Neuronal stem cell (in vitro differentiated cells): ENCODE data around the gene CABLES2.

Source experiments
- DNase-seq: peaks from one replicate; pipeline ENCODE4 v3.0.0-alpha.2; 2013; ENCODE audit warnings: low spot score
- H2AFZ ChIP-seq: one replicate; pipeline ENCODE4 v1.6.1; 2013; ENCODE audit warnings: mild to moderate bottlenecking, low read length, inconsistent platforms
- H2AK5ac ChIP-seq: 2 replicates; pipeline ENCODE4 v1.6.1; 2013; ENCODE audit warnings: low read depth, mild to moderate bottlenecking, inconsistent platforms, low read length, moderate library complexity, mixed read lengths
- H2BK120ac ChIP-seq: 2 replicates; pipeline ENCODE4 v1.6.1; 2013; ENCODE audit warnings: low read depth, mild to moderate bottlenecking, inconsistent platforms, low read length, moderate library complexity, mixed read lengths
- H2BK12ac ChIP-seq: one replicate; pipeline ENCODE4 v1.6.1; 2013; ENCODE audit warnings: low read length, inconsistent platforms
- H2BK15ac ChIP-seq: 2 replicates; pipeline ENCODE4 v1.6.1; 2013; ENCODE audit warnings: mild to moderate bottlenecking, low read length, inconsistent platforms, mixed read lengths
- H2BK5ac ChIP-seq: one replicate; pipeline ENCODE4 v1.6.1; 2013; ENCODE audit warnings: inconsistent platforms, mild to moderate bottlenecking, low read length, moderate library complexity
- H3K14ac ChIP-seq: one replicate; pipeline ENCODE4 v1.6.1; 2013; ENCODE audit warnings: low read length, inconsistent platforms
- H3K18ac ChIP-seq: 2 replicates; pipeline ENCODE4 v1.6.1; 2013; ENCODE audit warnings: low read length, inconsistent platforms
- H3K23ac ChIP-seq: 2 replicates; pipeline ENCODE4 v1.6.1; 2013; ENCODE audit warnings: low read depth, mild to moderate bottlenecking, mixed read lengths, low read length, inconsistent platforms; ENCODE audit not compliant: poor library complexity
- H3K27ac ChIP-seq: replicated peaks from 3 replicates; pipeline ENCODE4 v1.5.1; 2013; ENCODE audit warnings: low read length, inconsistent platforms
- H3K27me3 ChIP-seq, 3 experiments: 2 replicates each; pipeline ENCODE4 v1.6.1; 2013; ENCODE audit warnings: low read length in 3 of 3, mild to moderate bottlenecking in 2 of 3, inconsistent platforms in 1 of 3, low read depth in 1 of 3, mixed read lengths in 1 of 3, moderate library complexity in 1 of 3; ENCODE audit not compliant: control insufficient read depth in 3 of 3, insufficient read depth in 3 of 3
- H3K36me3 ChIP-seq, 2 donors: replicated peaks in 1 of 2; 2 replicates each; pipeline ENCODE4 v1.6.1; 2013; ENCODE audit warnings: low read length in 2 of 2; ENCODE audit not compliant: control insufficient read depth in 2 of 2, insufficient read depth in 2 of 2
- H3K4ac ChIP-seq: 2 replicates; pipeline ENCODE4 v1.6.1; 2013; ENCODE audit warnings: inconsistent platforms, mild to moderate bottlenecking, low read length, moderate library complexity
- H3K4me1 ChIP-seq, 2 donors: 1 replicate in 1 of 2; 2 replicates in 1 of 2; pipeline ENCODE4 v1.6.1; 2013; ENCODE audit warnings: low read length in 2 of 2, low read depth in 1 of 2; ENCODE audit not compliant: control insufficient read depth in 2 of 2, insufficient read depth in 1 of 2
- H3K4me2 ChIP-seq: one replicate; pipeline ENCODE4 v1.6.1; 2013; ENCODE audit warnings: mild to moderate bottlenecking, low read length, inconsistent platforms; ENCODE audit not compliant: insufficient read depth, poor library complexity, severe bottlenecking
- H3K4me3 ChIP-seq, 2 donors: 2 replicates each; pipeline ENCODE4 v1.5.1; 2013; ENCODE audit warnings: low read length in 2 of 2, mild to moderate bottlenecking in 2 of 2, inconsistent platforms in 1 of 2, moderate library complexity in 1 of 2
- H3K79me1 ChIP-seq: one replicate; pipeline ENCODE4 v1.6.1; 2013; ENCODE audit warnings: low read depth, mild to moderate bottlenecking, inconsistent platforms, low read length, moderate library complexity
- H3K9ac ChIP-seq: one replicate; pipeline ENCODE4 v1.6.1; 2013; ENCODE audit warnings: mild to moderate bottlenecking, low read depth, low read length, inconsistent platforms; ENCODE audit not compliant: poor library complexity
- H3K9me3 ChIP-seq, 2 donors: replicated peaks in 1 of 2; 2 replicates each; pipeline versions ENCODE3 to v1.6.1; 2013; ENCODE audit warnings: low read length in 2 of 2, mild to moderate bottlenecking in 2 of 2, inconsistent platforms in 1 of 2, low read depth in 1 of 2, mixed read lengths in 1 of 2, moderate library complexity in 1 of 2; ENCODE audit not compliant: control insufficient read depth in 2 of 2, insufficient read depth in 1 of 2
- H4K8ac ChIP-seq: one replicate; pipeline ENCODE4 v1.6.1; 2013; ENCODE audit warnings: low read depth, mild to moderate bottlenecking, inconsistent platforms, low read length, moderate library complexity
- H4K91ac ChIP-seq: one replicate; pipeline ENCODE4 v1.6.1; 2013; ENCODE audit warnings: low read length, low read depth, mild to moderate bottlenecking, inconsistent platforms; ENCODE audit not compliant: poor library complexity
- WGBS, 2 donors: extraction: QIAGEN DNeasy Blood & Tissue Kit; methylation state at CpG; one replicate each; pipeline ENCODE4 v1.1.7; 2013; ENCODE audit warnings: missing lambda C conversion rate in 2 of 2, mixed read lengths in 1 of 2; ENCODE audit not compliant: insufficient read length in 2 of 2, insufficient replicate concordance in 1 of 2; ENCODE audit errors: extremely low coverage in 2 of 2; 5-methylcytosine and 5-hydroxymethylcytosine counted together

The CABLES2 gene

DNA sequence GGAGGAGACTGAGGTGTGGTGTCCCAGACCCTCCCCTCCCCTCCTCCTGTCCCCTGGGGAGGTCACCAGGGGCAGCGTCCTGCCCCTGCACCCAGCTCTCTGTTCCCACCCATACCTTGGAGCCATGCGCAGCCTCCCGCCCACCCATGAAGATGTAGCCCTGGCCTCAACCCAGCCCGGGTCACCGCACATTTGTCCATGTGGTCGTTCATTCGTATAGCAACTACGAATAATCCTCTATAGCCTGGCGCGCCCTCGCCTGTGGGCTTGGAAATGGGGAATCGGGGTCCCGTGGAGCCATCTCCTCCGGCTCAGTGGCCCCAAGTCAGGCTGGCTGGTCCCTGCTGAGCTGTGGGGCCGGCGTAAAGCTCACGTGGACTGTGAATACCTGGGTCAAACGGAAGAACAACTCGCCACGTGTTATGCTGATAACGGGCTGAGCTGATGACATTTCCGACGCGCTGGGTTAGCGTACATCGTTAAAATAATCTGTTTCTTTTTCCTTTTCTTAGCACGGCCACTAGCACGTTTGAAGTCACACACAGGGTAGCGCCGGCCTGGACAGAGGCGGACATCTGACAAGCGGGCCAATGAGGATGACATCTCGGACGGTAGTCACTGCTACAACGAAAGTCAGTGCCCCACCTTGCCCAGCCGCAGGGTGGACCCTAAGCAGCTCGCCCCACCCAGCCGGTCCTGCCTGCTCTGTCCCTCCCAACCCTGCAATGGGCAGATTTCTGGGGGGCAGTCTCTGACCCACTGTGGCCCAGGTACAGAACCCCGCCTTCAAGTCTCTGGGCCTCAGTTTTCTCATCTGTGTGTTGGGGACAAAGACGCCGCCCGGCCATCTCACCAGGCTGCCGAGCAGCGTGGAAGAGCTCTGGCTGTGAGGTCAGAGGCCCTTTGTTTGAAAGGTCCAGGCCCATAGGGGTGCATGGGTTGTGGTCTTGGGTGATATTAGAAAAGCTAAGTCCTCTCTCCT is 40.1 kb upstream of the CABLES2 start:
- H4K91ac ChIP-seq, result no peak overlapping the region
- DNase-seq, result no peak
- no peak overlapping the region for H2BK120ac ChIP-seq
- H2BK5ac ChIP-seq, result peak overlapping the region; percentile 69
- H3K36me3 ChIP-seq, result no peaks in the 10 kb centered on the region
- no peak overlapping the region for H3K14ac ChIP-seq
- H2BK12ac ChIP-seq, result peak overlapping the region; percentile 1
- H3K4ac ChIP-seq, result no peak overlapping the region
- H3K4me1 ChIP-seq, result peaks cover 9 to 17% of the 10 kb centered on the region in 2 donors
- no peak overlapping the region for H2AFZ ChIP-seq
- peak overlapping the region; percentile 45 for H3K18ac ChIP-seq
- no peaks in the 10 kb centered on the region for H3K9me3 ChIP-seq
- peaks cover 0 to 26% (median 0%) of the 10 kb centered on the region in 3 experiments for H3K27me3 ChIP-seq
- no peak overlapping the region for H3K4me3 ChIP-seq
- H3K23ac ChIP-seq, result no peak overlapping the region
- no CpG with 5 or more reads among the region's 44 CpGs for WGBS, 2 donors
- peak overlapping the region; percentile 60 for H2BK15ac ChIP-seq
- H3K9ac ChIP-seq, result no peak overlapping the region
- H3K4me2 ChIP-seq, result no peak overlapping the region
- H4K8ac ChIP-seq, result no peak overlapping the region
- H3K27ac ChIP-seq, result no peak overlapping the region
- peak overlapping the region; percentile 99 for H2AK5ac ChIP-seq
- H3K79me1 ChIP-seq, result no peaks in the 10 kb centered on the region

DNA sequence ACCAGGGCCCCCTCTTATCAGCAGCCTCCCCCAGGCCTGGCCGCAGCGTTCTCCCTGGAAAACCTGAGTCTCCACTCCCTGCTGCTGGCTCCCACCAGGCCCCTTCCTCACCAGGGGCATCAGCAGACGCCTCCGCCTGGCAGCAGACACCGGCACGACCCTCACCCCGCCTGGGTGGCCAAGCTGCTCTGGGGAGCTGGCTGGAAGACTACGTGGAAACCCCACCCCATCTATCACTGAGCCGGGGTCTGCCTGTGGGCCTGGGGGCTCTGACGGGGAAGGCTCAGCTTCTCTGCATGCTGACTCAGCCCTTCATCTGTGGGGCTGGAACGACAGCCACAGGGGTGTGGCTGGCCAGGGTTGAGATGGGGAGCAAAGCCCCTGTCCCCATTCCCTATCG is 39.4 kb upstream of the CABLES2 start:
- H3K36me3 ChIP-seq, result no peaks in the 10 kb centered on the region
- no peak overlapping the region for H4K8ac ChIP-seq
- no peak for DNase-seq
- no peak overlapping the region for H3K27ac ChIP-seq
- no peaks in the 10 kb centered on the region for H3K79me1 ChIP-seq
- no peak overlapping the region for H2BK120ac ChIP-seq
- H3K27me3 ChIP-seq, result peaks cover 0 to 31% (median 0%) of the 10 kb centered on the region in 3 experiments
- no peak overlapping the region for H2AFZ ChIP-seq
- peak overlapping the region; percentile 66 for H2BK5ac ChIP-seq
- H3K4ac ChIP-seq, result no peak overlapping the region
- no CpG with 5 or more reads among the region's 12 CpGs for WGBS, 2 donors
- no peak overlapping the region for H3K23ac ChIP-seq
- peaks cover 9 to 17% of the 10 kb centered on the region in 2 donors for H3K4me1 ChIP-seq
- no peak overlapping the region for H4K91ac ChIP-seq
- H2AK5ac ChIP-seq, result peak overlapping the region; percentile 90
- no peaks in the 10 kb centered on the region for H3K9me3 ChIP-seq
- no peak overlapping the region for H3K4me3 ChIP-seq
- no peak overlapping the region for H2BK12ac ChIP-seq
- H3K18ac ChIP-seq, result peak overlapping the region; percentile 85
- H3K4me2 ChIP-seq, result no peak overlapping the region
- no peak overlapping the region for H3K14ac ChIP-seq
- H2BK15ac ChIP-seq, result peak overlapping the region; percentile 56
- no peak overlapping the region for H3K9ac ChIP-seq

DNA sequence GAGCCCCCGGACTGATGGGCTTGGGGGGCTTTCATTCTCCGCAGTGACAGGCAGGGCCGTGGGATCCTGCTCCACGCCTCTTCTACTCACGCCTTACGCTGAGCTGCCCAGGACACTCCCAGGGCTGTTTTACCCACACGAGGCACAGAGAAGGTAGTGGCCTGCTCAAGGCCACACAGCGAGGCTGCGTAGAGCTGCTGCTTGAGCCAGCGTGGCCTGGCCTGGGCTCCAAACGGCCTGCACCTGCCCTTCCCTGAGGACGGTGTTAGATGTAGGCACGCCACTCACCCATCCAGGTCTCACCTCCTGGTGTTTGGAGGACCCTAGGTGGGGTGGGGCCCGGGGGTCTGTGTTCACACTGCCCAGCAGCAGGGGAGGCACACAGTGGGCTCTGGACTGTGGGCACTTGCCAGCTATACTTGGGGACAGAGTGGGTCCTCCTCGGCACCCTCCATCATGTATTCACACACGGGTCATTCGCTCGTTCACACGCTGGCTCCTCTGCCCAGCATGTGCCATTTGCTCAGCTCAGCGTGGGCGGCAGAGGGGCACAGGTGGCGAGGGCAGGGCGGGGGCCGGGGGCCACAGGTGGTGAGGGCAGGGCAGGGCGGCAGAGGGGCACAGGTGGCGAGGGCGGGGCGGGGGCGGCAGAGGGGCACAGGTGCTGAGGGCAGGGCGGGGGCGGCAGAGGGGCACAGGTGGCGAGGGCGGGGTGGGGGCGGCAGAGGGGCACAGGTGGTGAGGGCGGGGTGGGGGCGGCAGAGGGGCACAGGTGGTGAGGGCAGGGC is 38.7 kb upstream of the CABLES2 start:
- Histone ChIP-seq H3K18ac (no peak overlapping the region), H4K91ac (no peak overlapping the region), H2AK5ac (peak overlapping the region; percentile 95), H2BK12ac (no peak overlapping the region), H2BK120ac (no peak overlapping the region), H3K27me3 (peaks cover 0 to 37% (median 0%) of the 10 kb centered on the region in 3 experiments), H3K4me3 (no peak overlapping the region), H3K14ac (peak overlapping the region; percentile 31), H3K27ac (no peak overlapping the region), H4K8ac (no peak overlapping the region), H3K79me1 (no peaks in the 10 kb centered on the region), H3K23ac (peak overlapping the region; percentile 65), H3K4me2 (no peak overlapping the region), H2BK15ac (peak overlapping the region; percentile 75), H2AFZ (no peak overlapping the region), H3K4ac (no peak overlapping the region), H3K9ac (no peak overlapping the region), H3K36me3 (no peaks in the 10 kb centered on the region), H2BK5ac (peak overlapping the region; percentile 53), H3K4me1 (peaks cover 9 to 17% of the 10 kb centered on the region in 2 donors), H3K9me3 (no peaks in the 10 kb centered on the region)
- WGBS, 2 donors, result no CpG with 5 or more reads among the region's 36 CpGs
- no peak for DNase-seq

DNA sequence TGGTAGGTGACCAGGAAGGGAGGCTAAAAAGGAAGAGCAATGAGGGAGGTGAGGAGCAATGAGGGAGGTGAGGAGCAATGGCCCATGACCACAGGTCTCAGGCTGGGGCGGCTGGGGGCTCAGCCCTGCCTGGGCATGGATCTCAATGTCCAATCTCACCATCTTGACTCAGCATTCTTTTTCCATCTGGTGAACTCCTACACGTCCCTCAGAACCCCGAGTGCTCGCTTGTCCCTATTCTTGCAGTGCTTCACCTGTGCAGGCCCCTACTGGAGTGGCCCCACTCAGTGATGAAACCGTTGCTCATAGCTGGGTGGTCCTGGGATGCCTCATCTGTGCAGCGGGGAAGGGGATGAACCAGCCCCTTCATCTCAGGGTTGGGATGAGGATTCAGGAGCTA is 37.2 kb upstream of the CABLES2 start:
- no peak overlapping the region for H2BK5ac ChIP-seq
- WGBS, 2 donors, result no CpG with 5 or more reads among the region's 6 CpGs
- no peak overlapping the region for H2BK15ac ChIP-seq

More for the DNA sequence above, 37.2 kb upstream of the CABLES2 start:
- Histone ChIP-seq H2BK120ac (no peak overlapping the region), H3K9me3 (no peaks in the 10 kb centered on the region), H3K4ac (no peak overlapping the region), H4K8ac (no peak overlapping the region), H3K27me3 (peaks cover 0 to 45% (median 0%) of the 10 kb centered on the region in 3 experiments), H3K4me1 (peaks cover 8 to 15% of the 10 kb centered on the region in 2 donors), H3K79me1 (no peaks in the 10 kb centered on the region), H2BK12ac (no peak overlapping the region), H3K23ac (no peak overlapping the region), H3K36me3 (no peaks in the 10 kb centered on the region), H3K14ac (no peak overlapping the region), H3K4me2 (no peak overlapping the region), H2AK5ac (no peak overlapping the region), H3K27ac (no peak overlapping the region), H4K91ac (no peak overlapping the region), H3K9ac (no peak overlapping the region), H2AFZ (no peak overlapping the region), H3K18ac (no peak overlapping the region), H3K4me3 (peak overlapping the region in 1 of 2 donors; percentile 4)
- DNase-seq, result no peak
